Umbilical cord (tissue), 2 donors: ENCODE measurements around the gene KHDC3L. TPM values are rescaled to one million over a fixed set of nuclear protein-coding genes. Genes with fewer than 3 reads are reported as not detected.

ENCODE experiments used
- DNase-seq: peaks from one replicate; pipeline ENCODE4 v3.0.0-alpha.2; 2015; ENCODE audit warnings: low spot score
- total RNA-seq: library from RNA; depleted of rRNA; stranded (reverse); fragments of >200 nt; gene quantifications from one replicate; pipeline ENCODE4 v1.2.3, GENCODE V29; 2014; ENCODE audit warnings: low replicate concordance; ENCODE audit not compliant: insufficient read depth

KHDC3L gene, protein sequence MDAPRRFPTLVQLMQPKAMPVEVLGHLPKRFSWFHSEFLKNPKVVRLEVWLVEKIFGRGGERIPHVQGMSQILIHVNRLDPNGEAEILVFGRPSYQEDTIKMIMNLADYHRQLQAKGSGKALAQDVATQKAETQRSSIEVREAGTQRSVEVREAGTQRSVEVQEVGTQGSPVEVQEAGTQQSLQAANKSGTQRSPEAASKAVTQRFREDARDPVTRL
- total RNA-seq, result not detected

DNA sequence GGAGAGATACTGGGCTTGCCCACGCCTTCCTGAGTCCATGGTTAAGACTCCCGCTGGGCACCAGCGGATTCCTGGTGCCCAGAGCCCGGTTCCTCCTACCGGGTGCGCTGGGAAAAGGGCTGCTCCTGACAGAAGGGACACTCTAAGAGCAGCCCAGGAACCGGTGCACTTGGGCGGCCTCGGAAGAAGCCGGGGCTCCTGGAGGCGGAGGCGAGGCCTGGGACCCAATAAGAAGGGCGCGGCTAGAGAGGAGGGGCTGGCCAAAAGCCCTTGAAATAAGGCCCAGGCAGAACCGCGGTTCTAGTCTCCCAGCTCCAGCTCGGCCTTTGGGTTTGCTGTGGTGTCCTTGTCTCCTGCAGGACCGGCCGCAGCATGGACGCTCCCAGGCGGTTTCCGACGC, at the start of gene KHDC3L:
TSS of gene KHDC3L (plus strand) at position 301 of the 400 bp plus-strand sequence. CDS start at position 373, 72 bp downstream.
- DNase-seq, result no peak

DNA sequence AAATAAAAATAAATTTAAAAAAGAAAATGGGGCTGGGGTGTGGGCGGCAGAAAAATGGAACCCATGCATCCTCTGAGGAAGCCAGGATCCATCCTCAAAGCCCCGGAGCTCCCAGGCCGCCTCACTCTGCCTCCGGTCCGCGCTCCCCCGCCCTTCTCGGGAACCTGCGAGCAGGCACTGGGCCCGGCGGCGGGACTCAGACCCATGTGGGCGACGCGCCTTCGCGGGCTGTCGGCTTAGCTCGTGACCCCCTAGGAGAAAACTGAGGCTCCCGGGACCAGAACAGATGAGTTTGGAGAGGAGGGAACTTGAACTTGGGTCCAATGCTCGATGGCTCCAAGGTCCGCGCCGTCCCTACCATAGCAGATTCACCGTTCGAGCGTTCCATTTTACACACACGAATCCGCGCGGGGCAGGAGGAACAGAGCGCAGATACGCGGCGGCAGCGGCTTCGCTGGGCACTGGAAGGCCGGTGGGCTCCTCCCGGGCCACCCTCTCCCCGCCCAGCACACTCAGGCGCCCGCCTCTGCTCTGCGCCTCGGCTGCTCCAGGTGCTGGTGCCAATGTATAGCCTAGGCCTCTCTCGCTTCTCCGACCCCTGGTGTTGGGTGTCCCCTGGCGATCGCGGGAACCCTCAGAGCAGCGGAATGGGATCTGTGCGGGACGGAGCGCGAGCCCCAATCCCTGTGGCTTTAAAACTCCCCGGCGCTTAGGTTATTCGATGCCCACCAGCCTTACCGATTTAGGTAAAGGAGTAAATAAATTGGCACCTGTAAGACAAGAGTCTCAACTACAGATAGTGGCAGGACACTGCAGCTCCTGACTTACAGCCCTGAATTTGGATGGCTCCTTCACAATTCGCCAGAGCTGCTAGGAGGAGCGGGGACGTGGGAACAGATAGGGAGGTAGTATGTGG, 47.6 kb upstream of the KHDC3L start:
- DNase-seq, result no peak

DNA sequence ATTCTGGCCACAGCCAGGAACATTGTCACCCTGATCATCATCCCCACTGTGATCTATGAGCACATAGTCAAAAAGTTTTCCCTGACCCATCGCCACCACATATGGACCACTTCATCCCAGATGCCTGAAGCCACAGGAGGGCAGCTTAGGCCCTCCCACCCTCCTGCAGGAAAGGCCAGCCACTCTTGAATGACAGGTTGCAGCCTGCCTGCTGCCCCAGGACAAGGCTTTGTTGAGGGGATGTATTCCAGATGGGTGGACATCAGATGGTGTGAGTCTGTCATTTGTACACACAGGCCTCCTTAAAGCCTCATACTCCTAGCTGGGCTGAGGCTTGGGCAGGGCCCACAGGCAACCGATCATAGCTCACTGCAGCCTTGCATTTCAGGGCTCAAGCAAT, 39.1 kb upstream of the KHDC3L start:
- no peak for DNase-seq

DNA sequence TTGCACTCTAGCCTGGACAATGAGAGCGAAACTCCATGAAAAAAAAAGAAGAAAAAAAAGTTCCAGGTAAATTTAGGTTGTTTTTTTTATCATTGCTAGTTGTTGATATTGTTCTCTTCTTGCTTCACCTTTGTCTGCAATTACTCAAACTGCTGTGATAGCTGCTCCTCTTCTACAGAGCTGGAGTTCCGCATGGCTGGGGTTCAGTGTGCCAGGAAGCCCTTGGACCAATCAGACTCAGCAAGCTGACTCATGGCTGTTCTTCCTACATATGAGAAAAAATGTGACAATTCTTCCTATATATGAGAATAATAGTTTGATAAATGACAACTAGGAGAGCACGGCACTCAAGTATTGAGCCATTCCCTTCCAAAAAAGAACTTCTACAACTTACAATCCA, 36.8 kb upstream of the KHDC3L start:
- no peak for DNase-seq

DNA sequence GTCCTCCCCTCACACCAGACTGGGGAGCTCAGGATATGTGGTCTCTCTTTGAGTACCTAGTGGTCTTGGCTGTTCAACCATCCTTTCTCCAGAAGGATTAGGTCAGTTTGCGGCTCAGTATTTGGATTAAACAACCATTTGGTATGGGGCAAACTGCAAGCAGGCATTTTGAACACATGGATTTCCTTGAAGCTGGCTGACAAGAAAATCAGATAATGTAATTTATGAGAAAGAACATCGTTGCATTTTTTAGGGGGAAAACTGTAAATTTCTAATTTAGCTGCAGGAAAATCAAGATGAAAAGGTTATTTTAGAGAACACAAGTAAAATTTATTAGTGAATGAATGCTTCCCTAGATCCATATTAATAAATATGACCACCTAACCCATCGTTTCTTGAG, 33.7 kb upstream of the KHDC3L start:
- no peak for DNase-seq

DNA sequence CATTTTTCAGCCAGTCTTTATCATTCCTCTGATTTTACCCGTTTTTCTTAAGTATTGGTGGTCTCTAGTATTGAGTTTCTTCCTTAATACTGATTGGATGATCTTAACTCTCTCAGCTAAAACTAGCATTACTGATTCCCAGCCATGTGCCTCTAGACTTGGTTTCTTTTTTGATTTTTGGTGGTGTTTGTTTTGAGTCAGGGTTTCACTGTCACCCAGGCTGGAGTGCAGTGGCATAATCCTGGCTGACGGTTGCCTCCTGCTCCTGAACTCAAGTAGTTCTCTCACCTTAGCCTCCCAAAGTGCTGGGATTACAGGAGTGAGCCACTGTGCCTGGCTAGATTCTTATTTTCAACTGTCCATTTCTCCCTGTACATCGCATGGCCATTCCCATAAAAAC, 33.3 kb upstream of the KHDC3L start:
- no peak for DNase-seq

DNA sequence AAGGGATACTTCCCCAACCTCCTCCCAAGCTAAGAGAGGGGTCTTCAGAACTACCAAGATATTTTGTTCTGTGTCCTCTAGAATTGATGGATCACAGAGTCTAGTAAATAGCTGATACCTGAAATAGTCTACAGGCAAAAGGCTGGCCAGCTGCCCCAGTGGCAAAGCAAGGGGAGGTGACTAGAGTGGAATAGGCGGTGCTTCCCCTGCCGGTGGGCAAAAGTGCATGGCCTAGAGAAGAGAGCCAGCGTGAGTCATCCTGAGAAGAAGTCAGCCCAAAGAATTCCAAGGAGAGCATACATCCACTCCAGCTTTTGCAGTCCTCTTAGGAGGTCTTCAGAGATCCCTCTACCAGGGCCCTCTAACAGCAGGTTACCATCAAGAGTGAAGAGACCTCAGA, 23.1 kb upstream of the KHDC3L start:
- no peak for DNase-seq

DNA sequence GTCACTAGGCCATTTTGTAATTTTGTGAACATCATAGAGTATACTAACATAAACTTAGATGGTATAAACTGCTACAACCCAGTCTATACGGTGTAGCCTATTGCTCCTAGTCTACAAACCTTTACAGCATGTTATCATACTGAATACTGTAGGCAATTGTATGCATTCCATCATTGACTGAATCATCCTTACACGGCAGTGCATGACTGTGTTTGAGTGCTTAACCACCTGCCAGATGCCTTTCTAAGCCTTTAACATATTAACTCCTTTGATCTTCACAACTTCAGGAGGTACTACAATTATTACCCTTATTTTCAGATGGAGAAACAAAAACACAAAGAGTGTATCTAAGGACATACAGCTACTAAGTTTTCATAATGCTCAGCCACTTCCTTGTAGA, 22.4 kb upstream of the KHDC3L start:
- no peak for DNase-seq

DNA sequence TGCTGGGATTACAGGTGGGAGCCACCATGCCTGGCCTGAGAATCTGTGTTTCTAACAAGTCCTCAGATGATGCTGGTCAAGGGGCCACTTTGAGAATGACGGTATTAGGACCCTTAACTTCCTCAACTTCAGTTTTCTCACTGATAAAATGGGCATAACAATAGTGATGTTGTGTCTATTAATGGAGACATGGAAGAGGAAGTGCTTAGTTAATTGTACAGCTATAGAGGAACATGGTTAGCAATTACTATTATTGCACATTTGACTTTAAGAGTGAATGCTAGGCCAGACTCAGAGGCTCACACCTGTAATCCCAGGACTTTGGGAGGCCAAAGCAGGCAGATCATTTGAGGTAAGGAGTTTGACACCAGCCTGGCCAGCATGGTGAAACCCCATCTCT, 21.1 kb upstream of the KHDC3L start:
- no peak for DNase-seq

DNA sequence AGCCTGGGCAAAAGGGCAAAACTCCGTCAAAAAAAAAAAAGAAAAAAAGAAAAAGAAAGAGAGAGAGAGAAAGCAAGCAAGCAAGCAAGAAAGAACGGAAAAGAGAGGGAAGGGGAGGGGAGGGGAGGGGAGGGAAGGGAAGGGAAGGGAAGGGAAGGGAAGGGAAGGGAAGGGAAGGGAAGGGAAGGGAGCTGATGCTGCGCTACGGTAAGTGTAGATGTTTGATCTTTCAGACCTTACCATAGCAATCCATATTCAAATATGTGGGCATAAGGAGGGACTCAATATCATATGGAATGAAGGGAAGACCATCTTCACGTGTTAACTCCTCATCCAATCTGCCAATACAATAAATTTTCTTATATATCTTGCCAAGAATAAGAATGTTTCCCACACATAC, 20.3 kb upstream of the KHDC3L start:
- DNase-seq, result no peak

DNA sequence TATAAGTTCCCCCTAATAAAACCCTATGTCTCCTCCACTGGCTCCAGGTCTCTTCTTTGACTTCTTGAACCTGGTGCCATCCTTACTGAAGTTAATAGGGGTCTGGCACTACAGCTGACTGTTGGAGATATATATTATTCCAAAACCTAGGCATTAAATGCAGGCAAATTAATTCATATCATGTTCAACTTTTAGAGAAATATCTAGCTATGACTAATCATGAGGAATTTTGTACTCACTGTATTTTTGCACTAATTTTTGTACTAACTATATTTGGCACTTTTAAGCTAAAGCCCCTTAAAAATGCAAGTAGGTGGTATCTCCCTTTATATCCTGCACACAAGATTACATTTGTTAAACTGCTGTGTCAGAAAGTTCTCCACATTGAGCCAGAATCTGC, 19.3 kb upstream of the KHDC3L start:
- DNase-seq, result no peak

DNA sequence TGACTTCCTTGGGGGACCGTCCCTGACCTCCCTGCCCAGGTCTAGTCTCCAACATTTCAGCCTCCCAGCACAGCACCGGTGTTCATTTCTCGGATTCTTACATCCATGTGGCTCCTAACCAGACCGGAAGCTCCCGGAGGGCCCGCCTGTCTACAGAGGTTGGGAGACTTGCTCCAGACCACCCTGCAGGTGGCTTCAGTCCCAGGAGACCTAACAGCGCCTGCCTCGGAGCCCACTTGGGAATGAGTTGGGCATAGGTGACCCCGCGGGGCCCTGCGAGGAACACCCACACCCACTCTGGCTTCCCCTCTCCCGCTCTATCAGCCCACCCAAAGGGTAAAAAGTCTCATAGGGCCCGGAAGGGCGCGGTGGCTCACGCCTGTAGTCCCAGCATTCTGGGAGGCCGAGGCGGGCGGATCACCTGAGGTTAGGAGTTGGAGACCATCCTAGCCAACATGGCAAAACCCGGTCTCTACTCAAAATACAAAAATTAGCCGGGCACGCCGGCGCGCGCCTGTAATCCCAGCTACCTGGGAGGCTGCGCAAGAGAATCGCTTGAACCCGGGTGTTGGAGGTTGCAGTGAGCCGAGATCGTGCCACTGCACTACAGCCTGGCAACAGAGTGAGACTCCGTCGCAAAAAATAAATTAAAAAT, 13.8 kb upstream of the KHDC3L start:
- no peak for DNase-seq

DNA sequence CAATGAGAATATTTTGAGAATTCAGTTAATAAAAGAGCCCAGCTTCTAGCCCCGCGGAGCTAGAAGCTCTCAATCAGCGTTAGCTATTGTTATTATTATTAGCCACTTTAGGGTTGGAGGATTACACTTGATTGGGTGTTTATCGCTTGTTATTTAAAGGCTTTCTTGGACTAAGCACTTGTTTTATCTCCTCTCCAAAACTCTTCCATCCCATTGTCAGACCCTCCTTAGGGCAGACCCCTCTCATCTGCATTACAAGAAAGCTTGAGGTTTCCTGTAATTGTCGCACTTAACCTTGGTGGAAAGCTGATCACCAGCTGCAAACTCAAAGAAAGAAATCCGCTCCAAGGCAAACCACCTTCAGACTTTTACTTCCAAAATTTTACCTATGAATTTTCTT, 13.1 kb upstream of the KHDC3L start:
- no peak for DNase-seq

DNA sequence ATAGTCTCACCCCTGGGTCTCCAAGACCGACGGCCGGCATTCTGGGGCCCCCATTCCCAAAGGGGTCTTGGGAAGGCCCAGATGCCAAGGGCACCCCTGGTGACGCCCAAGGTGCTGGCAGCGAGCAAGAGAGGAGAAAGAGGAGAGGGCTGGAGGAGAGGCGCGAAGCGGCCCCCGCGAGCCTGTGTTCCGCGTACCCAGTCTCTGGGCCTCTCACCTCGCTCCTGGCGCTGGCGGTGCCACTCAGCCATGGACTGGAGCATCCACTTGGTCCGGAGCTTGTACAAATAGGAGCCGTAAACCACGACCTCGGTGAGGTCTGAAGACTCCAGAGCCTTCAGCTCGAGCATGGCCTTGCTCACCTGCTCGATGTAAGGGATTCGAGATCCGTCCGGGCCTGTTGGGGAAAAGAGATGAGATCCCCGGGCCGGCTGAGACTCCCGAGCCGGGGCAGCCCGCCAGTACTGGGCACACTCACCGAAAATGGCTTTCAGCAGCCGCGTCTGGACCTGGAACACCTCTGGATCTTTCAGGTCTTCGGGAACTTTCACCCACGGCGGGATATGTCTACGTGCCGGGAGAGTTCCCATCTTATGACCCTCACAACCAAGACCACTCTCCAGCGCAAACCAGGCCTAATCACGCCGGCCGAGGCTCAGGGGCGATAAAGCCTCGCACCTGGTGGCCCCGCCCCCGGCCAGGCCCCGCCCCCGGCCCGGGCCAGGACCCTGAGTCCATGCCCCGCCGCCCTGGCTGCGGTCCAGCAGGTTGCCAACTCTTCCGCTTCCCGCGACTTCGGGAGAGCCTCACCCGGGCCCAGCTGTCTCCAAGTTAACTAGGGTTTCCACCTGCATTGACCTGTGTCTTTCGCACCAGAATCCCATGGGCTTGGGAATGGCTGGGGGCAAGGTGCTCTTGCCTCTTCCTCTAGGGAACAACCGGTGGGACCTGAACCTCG, 8.5 kb upstream of the KHDC3L start, which contains the start of gene DPPA5:
TSS of gene DPPA5 (minus strand) at position 641 of the 958 bp plus-strand sequence. CDS start at position 590, 51 bp downstream.
- no peak for DNase-seq

DNA sequence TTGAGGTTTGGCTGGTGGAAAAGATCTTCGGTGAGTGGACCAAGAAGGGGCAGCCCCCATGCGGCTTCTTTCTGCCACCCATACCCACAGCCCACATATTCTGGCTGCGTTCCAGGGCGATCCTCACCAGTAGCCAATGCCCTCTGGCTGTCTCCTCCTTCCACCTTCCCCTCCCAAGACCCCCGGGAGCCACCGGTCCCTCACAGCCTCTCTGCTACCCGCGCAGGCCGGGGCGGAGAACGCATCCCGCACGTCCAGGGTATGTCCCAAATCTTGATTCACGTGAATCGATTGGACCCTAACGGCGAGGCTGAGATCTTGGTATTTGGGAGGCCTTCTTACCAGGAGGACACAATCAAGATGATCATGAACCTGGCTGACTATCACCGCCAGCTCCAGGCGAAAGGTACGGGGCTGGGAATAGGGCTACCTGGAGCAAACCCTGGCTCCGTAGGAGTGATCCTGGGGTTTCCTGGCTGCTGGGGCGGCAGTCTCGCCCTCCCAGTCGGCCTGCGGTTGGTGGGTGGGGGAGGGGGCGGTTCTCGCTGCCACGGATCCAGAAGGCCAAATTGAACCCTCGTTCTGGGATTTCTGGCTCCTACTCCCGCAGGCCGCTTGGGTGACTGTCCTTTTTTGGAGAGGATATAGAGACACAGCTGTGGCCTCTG, 545 bp downstream of the KHDC3L start:
- DNase-seq, result no peak

DNA sequence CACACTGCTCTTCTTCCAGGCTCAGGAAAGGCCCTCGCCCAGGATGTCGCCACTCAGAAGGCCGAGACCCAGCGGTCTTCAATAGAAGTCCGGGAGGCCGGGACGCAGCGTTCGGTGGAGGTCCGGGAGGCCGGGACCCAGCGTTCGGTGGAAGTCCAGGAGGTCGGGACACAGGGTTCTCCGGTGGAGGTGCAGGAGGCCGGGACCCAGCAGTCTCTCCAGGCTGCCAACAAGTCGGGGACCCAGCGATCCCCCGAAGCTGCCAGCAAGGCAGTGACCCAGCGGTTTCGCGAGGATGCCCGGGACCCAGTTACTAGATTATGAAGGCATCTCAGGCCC, 1.0 kb downstream of the KHDC3L start:
- DNase-seq, result no peak

DNA sequence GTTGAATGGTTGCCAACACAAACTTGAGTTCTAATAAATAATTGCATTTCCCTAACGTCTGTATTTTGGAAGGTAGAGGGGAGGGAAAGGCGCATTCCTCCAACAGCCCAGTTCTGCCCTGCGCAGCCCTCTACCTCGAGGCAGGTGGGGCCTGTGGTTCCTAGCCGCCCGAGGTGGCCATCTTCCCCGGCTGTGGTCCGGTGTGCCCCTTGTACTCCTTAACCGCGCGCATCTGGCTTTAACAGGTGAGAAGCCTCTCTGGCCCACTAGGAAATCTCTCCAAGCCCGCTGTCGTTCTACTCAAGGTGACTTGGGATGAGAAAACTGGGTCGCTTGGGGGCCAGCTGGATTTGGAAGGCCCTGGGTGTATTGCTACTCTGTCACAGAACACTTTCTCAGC, 1.7 kb downstream of the KHDC3L start:
- no peak for DNase-seq

DNA sequence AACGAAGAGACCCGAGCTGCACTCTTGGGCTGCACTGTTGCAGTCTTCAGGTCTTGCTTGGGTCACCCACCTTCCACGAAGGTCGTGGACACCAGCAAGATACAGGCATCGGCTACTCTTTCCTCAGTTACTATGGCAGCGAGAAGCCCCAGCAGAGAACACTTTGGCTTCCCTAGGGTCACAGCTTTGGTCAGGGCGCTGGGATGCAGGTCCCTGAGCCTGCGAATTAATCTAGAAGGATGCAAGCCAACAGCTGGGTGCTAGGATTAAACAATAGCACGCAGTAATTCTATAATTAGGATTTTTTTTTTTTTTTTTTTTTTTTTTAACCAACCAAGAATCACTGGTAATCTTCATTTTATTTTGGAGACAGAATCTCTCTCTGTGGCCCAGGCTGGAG, 2.1 kb downstream of the KHDC3L start:
- no peak for DNase-seq

DNA sequence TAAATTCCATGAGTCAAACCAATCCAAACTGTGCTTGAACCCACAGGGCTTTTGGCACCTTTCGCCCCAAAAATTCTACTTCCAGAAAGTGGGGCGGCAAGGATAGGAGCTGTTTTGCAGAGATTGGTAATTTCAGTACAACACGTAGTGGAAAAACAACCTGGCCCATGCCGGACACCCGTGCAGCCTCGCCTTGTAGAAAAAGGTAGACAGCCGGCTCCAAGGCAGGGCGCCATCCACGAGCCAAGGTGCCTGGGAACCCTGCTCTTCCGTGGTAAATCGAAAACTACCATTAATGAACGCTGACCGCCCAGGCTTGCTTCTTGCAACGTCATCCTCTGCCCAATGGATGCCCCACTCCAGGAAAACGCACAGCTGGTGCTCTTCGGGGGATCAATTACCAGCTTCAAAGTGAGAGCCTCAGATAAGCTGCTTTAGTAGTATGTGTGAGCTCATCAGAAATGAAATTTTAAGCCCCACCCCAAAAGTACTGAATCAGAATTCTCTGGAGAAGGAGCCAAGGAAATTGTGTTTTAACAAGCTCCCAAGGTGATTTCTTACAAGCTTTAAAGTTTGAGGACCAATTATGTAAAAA, 5.4 kb downstream of the KHDC3L start:
- DNase-seq, result no peak

DNA sequence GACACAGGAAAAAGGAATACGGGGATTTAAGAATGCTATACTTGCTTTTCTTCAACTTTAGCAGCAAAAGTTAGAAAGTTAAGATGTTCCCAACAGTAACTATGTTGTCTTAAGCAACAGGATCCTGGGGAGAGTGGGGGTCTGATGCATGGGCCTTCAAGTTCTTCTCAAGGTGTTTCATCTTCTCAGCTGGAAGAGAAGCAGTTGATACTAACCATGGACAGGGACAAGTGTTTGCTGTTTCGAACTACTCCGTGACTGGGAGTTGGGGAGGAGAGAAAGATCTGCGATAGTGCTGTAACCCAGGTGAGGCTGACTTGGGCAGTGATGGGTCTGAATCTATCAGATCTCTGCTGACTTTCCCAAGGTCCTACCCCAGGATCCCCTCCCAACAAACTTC, 6.2 kb downstream of the KHDC3L start:
- DNase-seq, result no peak
